ENCODE results near the gene SAAL1.

The SAAL1 gene

DNA sequence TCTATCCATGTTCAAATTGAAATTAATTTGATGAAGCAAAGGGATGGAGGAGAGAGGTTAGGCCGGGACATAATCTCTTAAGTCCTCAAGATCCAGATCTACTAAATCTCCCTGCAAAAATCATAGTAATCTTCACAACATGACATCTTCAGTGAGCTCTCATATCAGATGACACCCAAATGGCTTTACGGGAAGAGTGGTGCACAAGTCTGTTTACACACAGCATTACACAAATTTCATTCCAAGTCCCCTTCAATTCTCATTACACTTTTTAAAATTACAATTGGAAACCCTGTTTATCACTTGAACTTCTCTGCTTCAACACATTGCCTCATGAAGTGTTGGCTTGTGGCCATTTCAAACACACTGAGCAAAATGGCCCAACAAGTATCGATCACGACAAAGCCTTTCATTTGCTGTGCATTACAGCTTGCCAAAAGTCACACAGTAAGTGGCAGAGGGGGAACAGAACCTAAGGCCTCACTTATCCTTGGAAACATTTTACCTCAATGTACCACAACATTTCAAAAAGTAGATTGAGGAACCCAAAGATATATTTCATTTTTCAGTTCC is 41.9 kb downstream of the SAAL1 start:
- H3K4me3 ChIP-seq (ENCODE audit: insufficient read depth, low read depth, low read length), result no peak overlapping the region
- no peak overlapping the region for H3K27ac ChIP-seq (ENCODE audit: insufficient read depth, low read depth, low read length, poor library complexity, severe bottlenecking)
- no peaks in the 10 kb centered on the region for H3K9me3 ChIP-seq (ENCODE audit: control insufficient read depth, low read length)
- WGBS, 2 experiments, result 93 to 94% methylated on average over 4 of the region's 4 CpGs
- H3K4me1 ChIP-seq (ENCODE audit: control insufficient read depth, insufficient read depth, low read length), result no peaks in the 10 kb centered on the region
- no peaks in the 10 kb centered on the region for H3K27me3 ChIP-seq (ENCODE audit: control insufficient read depth, insufficient read depth, low read length, poor library complexity, severe bottlenecking)
- H3K36me3 ChIP-seq (ENCODE audit: control insufficient read depth, insufficient read depth, low read length), result no peaks in the 10 kb centered on the region

DNA sequence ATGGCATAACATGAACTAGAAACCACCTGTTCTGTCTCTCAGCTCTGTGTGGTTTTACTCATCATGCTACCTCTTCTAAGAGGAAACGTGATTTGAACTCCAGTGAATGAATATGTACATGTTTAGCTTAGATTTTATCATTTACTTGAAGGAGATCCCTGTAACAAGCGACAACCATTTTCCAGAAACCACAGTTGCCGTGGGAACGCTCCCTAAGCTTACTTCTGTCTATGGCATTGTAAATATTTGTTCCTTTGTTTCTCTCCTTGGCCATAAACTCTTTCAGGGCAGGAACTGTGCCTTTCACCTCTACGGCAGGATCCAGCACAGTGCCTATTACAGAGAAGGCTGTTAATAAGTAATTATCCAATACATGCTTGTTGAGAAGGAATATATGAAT is 42.8 kb downstream of the SAAL1 start:
- Histone ChIP-seq H3K4me3 (ENCODE audit: insufficient read depth, low read depth, low read length) (no peak overlapping the region), H3K9me3 (ENCODE audit: control insufficient read depth, low read length) (no peaks in the 10 kb centered on the region), H3K27ac (ENCODE audit: insufficient read depth, low read depth, low read length, poor library complexity, severe bottlenecking) (no peak overlapping the region), H3K36me3 (ENCODE audit: control insufficient read depth, insufficient read depth, low read length) (no peaks in the 10 kb centered on the region), H3K4me1 (ENCODE audit: control insufficient read depth, insufficient read depth, low read length) (no peaks in the 10 kb centered on the region), H3K27me3 (ENCODE audit: control insufficient read depth, insufficient read depth, low read length, poor library complexity, severe bottlenecking) (no peaks in the 10 kb centered on the region)
- 89 to 91% methylated on average over 4 to 5 of the region's 5 CpGs for WGBS, 2 experiments

DNA sequence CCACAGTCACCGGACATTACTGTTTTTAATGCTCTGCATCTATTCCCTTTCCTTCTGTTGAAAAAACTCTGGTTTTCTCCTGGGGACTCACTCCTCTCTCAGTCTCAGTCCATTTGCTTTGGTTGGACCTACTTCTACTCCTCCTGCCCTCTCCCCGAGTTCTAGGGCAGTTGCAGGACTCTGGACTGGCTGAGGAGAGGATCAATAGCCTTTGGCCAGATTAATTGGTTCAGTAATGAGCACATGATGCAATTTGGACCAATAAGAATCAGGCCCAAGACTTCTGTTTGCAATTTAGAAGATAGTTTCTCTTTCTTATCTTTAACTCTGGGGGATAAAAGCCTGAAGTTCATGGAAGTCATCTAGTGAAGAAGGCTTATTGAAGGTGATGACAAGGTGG is 44.5 kb downstream of the SAAL1 start:
- no peak overlapping the region for H3K4me3 ChIP-seq (ENCODE audit: insufficient read depth, low read depth, low read length)
- no peaks in the 10 kb centered on the region for H3K9me3 ChIP-seq (ENCODE audit: control insufficient read depth, low read length)
- H3K4me1 ChIP-seq (ENCODE audit: control insufficient read depth, insufficient read depth, low read length), result no peaks in the 10 kb centered on the region
- no peaks in the 10 kb centered on the region for H3K36me3 ChIP-seq (ENCODE audit: control insufficient read depth, insufficient read depth, low read length)
- H3K27ac ChIP-seq (ENCODE audit: insufficient read depth, low read depth, low read length, poor library complexity, severe bottlenecking), result no peak overlapping the region
- 91 to 93% methylated on average over 2 of the region's 2 CpGs for WGBS, 2 experiments
- no peaks in the 10 kb centered on the region for H3K27me3 ChIP-seq (ENCODE audit: control insufficient read depth, insufficient read depth, low read length, poor library complexity, severe bottlenecking)

- H3K27me3 ChIP-seq (ENCODE audit: control insufficient read depth, insufficient read depth, low read length, poor library complexity, severe bottlenecking), result no peaks in the 10 kb centered on the region
- no peak overlapping the region for H3K4me3 ChIP-seq (ENCODE audit: insufficient read depth, low read depth, low read length)
- H3K27ac ChIP-seq (ENCODE audit: insufficient read depth, low read depth, low read length, poor library complexity, severe bottlenecking), result no peak overlapping the region
- 75 to 88% methylated on average over 1 of the region's 1 CpG for WGBS, 2 experiments
- H3K4me1 ChIP-seq (ENCODE audit: control insufficient read depth, insufficient read depth, low read length), result no peaks in the 10 kb centered on the region
- no peaks in the 10 kb centered on the region for H3K9me3 ChIP-seq (ENCODE audit: control insufficient read depth, low read length)
- no peaks in the 10 kb centered on the region for H3K36me3 ChIP-seq (ENCODE audit: control insufficient read depth, insufficient read depth, low read length)
These were observed 49.2 kb downstream of the SAAL1 start for GRCh38 chr11:18056561-18057181.

DNA sequence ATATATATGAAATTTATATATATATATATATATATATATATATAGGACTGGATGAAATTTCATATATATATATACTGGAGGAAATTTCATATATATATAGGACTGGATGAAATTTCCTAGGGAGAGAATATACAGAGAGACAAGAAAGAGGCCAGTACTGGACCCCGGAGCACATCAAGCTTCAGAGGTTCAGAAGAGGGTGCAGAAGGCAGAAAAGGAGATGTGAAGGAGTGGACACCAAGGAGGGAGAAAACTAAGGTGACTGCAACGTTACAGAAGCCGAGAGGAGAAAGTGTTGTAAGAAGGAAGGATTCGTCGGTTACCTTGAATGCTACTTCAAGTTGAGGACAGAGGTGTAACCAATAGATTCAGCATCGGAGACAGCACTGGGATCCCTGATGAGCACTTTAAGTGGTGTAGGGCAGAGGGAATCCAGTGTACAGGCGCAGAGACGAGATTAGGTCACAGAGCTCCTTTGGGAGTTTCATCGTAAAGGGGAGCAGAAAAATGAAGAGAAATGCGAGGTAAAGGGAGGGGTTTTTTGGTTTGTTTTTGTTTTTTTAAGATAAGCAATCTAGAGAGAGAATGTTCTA is 51.3 kb downstream of the SAAL1 start:
- 91% methylated on average over 10 of the region's 10 CpGs for WGBS, 2 experiments
- Histone ChIP-seq H3K9me3 (ENCODE audit: control insufficient read depth, low read length) (no peaks in the 10 kb centered on the region), H3K27me3 (ENCODE audit: control insufficient read depth, insufficient read depth, low read length, poor library complexity, severe bottlenecking) (no peaks in the 10 kb centered on the region)

DNA sequence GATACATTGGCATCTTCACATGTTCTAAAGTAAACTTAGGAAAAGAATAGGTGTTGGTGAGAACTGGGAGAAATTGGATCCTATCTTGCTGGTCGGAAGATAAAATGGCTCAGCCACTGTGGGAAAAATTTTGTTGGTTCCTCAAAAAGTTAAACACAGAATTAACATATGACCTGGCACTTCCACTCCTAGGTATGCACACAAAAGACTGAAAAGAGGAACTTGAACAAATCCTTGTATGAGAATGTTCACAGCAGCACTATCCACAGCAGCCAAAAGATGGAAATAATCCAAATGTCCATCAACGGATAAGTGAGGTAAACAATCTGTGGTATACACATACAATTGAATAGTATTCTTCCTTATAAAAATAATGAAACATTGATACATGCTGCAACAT is 55.0 kb downstream of the SAAL1 start:
- H3K36me3 ChIP-seq (ENCODE audit: control insufficient read depth, insufficient read depth, low read length), result no peaks in the 10 kb centered on the region
- H3K4me1 ChIP-seq (ENCODE audit: control insufficient read depth, insufficient read depth, low read length), result no peaks in the 10 kb centered on the region
- peaks cover 21% of the 10 kb centered on the region for H3K27me3 ChIP-seq (ENCODE audit: control insufficient read depth, insufficient read depth, low read length, poor library complexity, severe bottlenecking)
- H3K27ac ChIP-seq (ENCODE audit: insufficient read depth, low read depth, low read length, poor library complexity, severe bottlenecking), result no peak overlapping the region
- no peak overlapping the region for H3K4me3 ChIP-seq (ENCODE audit: insufficient read depth, low read depth, low read length)
- 97 to 100% methylated on average over 1 to 2 of the region's 2 CpGs for WGBS, 2 experiments
- no peaks in the 10 kb centered on the region for H3K9me3 ChIP-seq (ENCODE audit: control insufficient read depth, low read length)

More for the DNA sequence above, 51.3 kb downstream of the SAAL1 start:
- no peak overlapping the region for H3K4me3 ChIP-seq (ENCODE audit: insufficient read depth, low read depth, low read length)
- H3K4me1 ChIP-seq (ENCODE audit: control insufficient read depth, insufficient read depth, low read length), result no peaks in the 10 kb centered on the region
- no peak overlapping the region for H3K27ac ChIP-seq (ENCODE audit: insufficient read depth, low read depth, low read length, poor library complexity, severe bottlenecking)
- H3K36me3 ChIP-seq (ENCODE audit: control insufficient read depth, insufficient read depth, low read length), result no peaks in the 10 kb centered on the region

GRCh38 chr11:18046116-18046777 is 59.6 kb downstream of the SAAL1 start, which contains the start of gene TPH1:
TSS of gene TPH1 (minus strand) at chr11:18046269. CDS start at chr11:18040762, 5,507 bp downstream.
- Histone ChIP-seq H3K4me1 (ENCODE audit: control insufficient read depth, insufficient read depth, low read length) (no peaks in the 10 kb centered on the region), H3K4me3 (ENCODE audit: insufficient read depth, low read depth, low read length) (peak within 1 kb of the TSS; percentile 12), H3K27me3 (ENCODE audit: control insufficient read depth, insufficient read depth, low read length, poor library complexity, severe bottlenecking) (peaks cover 43% of the 10 kb centered on the region), H3K36me3 (ENCODE audit: control insufficient read depth, insufficient read depth, low read length) (no peaks in the 10 kb centered on the region), H3K27ac (ENCODE audit: insufficient read depth, low read depth, low read length, poor library complexity, severe bottlenecking) (no peak within 1 kb of the TSS), H3K9me3 (ENCODE audit: control insufficient read depth, low read length) (no peaks in the 10 kb centered on the region)
- 14% methylated on average over 36 of the region's 36 CpGs for WGBS, 2 experiments

GRCh38 chr11:18036456-18036855 is 69.4 kb downstream of the SAAL1 start:
- no peaks in the 10 kb centered on the region for H3K36me3 ChIP-seq (ENCODE audit: control insufficient read depth, insufficient read depth, low read length)
- no peaks in the 10 kb centered on the region for H3K4me1 ChIP-seq (ENCODE audit: control insufficient read depth, insufficient read depth, low read length)
- H3K4me3 ChIP-seq (ENCODE audit: insufficient read depth, low read depth, low read length), result no peak overlapping the region
- H3K27me3 ChIP-seq (ENCODE audit: control insufficient read depth, insufficient read depth, low read length, poor library complexity, severe bottlenecking), result no peaks in the 10 kb centered on the region
- H3K27ac ChIP-seq (ENCODE audit: insufficient read depth, low read depth, low read length, poor library complexity, severe bottlenecking), result no peak overlapping the region
- no peaks in the 10 kb centered on the region for H3K9me3 ChIP-seq (ENCODE audit: control insufficient read depth, low read length)
